ENCODE data around the gene MEIOB.

MEIOB gene

DNA sequence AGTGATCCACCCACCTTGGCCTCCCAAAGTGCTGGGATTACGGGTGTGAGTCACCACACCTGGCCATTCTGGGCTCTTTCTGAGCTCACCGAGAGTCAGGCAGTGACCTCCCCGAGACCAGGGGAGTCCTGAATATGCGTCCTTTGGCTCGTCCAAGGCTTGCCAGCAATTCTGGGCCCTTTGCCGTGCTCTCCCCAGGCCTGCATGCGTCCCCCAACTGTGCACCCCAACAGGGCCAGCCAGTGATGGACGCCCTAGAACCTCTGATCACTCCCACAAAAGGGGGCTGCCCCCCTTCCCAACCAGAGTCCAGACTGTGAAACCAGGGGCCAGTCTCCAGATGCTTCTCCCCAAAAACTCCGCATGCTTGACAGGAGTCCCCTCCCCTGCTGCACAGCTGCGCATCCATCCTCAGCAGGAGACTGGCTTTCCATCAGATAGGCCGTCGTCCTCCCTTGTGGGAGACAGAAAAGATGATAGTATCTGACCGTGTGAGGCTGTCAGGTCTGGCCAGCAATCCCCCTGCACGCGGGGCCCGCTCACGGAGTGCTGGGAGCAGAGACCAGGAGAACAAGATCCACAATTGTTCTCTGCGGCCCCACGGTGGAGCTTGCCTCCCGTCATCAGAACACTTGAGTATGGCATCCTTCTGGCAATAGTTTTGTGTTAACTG lies 30.7 kb upstream of the MEIOB start:
- TF ChIP-seq POLR2AphosphoS5 (IDR thresholded peaks at IDR 0.05; ENCODE audit: low read depth, low read length) (no peak), FOXP2 (optimal IDR thresholded peaks at IDR 0.05; ENCODE audit: borderline replicate concordance, extremely low read depth, extremely low read length, insufficient read depth) (no peak), SIN3A (IDR thresholded peaks at IDR 0.05; ENCODE audit: borderline replicate concordance, insufficient read depth, low read length) (no peak), TAF1 (IDR thresholded peaks at IDR 0.05; ENCODE audit: borderline replicate concordance, insufficient read depth, low read length) (no peak), REST (IDR thresholded peaks at IDR 0.05; ENCODE audit: insufficient read depth in 1 of 2, low read depth in 2 of 2, low read length in 2 of 2) (no peak)

DNA sequence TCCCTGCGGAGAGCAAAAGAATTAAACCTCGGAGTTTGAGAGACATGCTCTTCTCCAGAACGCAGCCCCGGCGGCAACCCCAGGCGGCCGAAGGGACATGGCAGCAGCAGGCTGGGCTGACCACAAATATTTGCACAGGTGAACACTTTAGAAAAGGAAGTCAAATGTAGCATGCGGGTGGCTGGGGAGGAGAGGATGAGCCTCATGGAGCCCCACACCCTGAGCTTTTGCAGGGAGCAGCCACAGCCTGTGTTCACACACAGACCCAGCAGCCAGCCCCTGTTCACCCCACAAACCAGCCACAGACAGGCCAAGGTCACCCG lies 28.4 kb upstream of the MEIOB start:
- TF ChIP-seq POLR2AphosphoS5 (IDR thresholded peaks at IDR 0.05; ENCODE audit: low read depth, low read length) (no peak), TAF1 (IDR thresholded peaks at IDR 0.05; ENCODE audit: borderline replicate concordance, insufficient read depth, low read length) (no peak), REST (IDR thresholded peaks at IDR 0.05; ENCODE audit: insufficient read depth in 1 of 2, low read depth in 2 of 2, low read length in 2 of 2) (no peak), SIN3A (IDR thresholded peaks at IDR 0.05; ENCODE audit: borderline replicate concordance, insufficient read depth, low read length) (no peak), FOXP2 (optimal IDR thresholded peaks at IDR 0.05; ENCODE audit: borderline replicate concordance, extremely low read depth, extremely low read length, insufficient read depth) (no peak)

DNA sequence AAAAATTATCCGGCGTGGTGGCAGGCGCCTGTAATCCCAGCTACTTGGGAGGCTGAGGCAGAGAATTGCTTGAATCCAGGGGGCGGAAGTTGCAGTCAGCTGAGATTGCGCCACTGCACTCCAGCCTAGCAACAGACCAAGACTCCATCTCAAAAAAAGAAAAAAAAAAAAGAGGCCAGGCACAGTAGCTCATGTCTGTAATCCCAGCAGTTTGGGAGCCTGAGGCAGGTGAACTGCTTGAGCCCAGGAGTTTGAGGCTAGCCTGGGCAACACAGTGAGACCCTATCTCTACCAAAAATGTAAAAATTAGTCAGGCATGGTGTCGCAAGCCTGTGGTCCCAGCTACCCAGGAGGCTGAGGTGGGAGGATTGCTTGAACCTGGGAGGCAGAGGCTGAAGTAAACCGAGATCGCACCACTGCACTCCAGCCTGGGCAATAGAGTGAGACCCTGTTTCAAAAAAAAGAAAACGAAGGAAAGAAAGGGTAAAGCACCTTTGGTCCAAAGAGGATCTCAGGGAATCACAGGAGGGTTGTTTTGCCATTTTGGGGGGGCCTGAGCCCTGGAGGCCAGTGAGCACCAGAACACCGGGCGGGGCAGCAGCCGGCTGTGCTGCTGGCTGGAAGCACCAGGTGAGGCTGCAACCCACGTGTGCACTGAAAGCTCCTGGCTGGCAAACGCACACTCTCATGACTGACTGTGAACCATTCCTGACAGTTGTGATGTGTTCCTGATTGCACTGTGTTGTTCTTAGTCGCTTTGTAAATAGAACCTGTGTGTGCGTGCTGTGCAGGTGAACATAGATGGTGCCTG lies 27.9 kb upstream of the MEIOB start:
- TF ChIP-seq REST (IDR thresholded peaks at IDR 0.05; ENCODE audit: insufficient read depth in 1 of 2, low read depth in 2 of 2, low read length in 2 of 2) (no peak), POLR2AphosphoS5 (IDR thresholded peaks at IDR 0.05; ENCODE audit: low read depth, low read length) (no peak), SIN3A (IDR thresholded peaks at IDR 0.05; ENCODE audit: borderline replicate concordance, insufficient read depth, low read length) (no peak), TAF1 (IDR thresholded peaks at IDR 0.05; ENCODE audit: borderline replicate concordance, insufficient read depth, low read length) (no peak), FOXP2 (optimal IDR thresholded peaks at IDR 0.05; ENCODE audit: borderline replicate concordance, extremely low read depth, extremely low read length, insufficient read depth) (no peak)

DNA sequence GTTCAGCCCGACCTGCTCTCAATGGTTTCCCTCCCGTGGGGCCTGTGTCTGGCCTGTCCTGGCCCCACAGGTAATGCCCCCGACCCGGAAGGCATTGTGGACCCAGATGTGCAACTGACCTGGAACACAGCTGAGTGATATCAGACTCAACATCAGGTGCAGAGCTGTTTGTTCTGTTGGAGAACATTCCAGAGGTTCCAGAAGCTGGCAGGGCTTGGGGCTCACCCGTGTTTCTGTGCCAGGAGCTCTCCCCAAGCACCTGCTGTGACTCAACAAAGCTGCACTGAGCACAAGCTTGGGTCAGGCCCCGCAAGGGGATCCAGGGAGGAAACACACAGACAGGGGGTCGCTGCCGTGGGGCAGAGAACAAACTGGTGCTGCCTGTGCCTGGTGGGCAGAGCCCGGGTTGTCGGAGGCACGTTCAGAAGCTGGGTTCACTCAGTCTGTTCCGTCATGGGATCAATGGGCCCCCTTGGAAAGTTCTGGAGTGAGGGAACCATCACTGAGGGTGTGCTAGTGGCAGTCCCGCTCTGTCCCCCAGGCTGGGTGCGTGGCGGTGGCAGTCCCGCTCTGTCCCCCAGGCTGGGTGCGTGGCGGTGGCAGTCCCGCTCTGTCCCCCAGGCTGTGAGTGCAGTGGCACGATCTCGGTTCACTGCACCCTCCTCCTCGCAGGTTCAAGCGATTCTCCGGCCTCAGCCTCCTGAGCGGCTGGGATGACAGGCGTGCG lies 24.1 kb upstream of the MEIOB start:
- TF ChIP-seq FOXP2 (optimal IDR thresholded peaks at IDR 0.05; ENCODE audit: borderline replicate concordance, extremely low read depth, extremely low read length, insufficient read depth) (no peak), POLR2AphosphoS5 (IDR thresholded peaks at IDR 0.05; ENCODE audit: low read depth, low read length) (no peak), SIN3A (IDR thresholded peaks at IDR 0.05; ENCODE audit: borderline replicate concordance, insufficient read depth, low read length) (no peak), REST (IDR thresholded peaks at IDR 0.05; ENCODE audit: insufficient read depth in 1 of 2, low read depth in 2 of 2, low read length in 2 of 2) (no peak), TAF1 (IDR thresholded peaks at IDR 0.05; ENCODE audit: borderline replicate concordance, insufficient read depth, low read length) (no peak)
